Measurements from ENCODE around the gene RXFP4. TPM values are rescaled to one million over a fixed set of nuclear protein-coding genes. Genes with fewer than 3 reads are reported as not detected.
"Not testable (repeated sequence)": the region's sequence is repeated elsewhere in the genome, so short reads cannot be mapped to it uniquely, and the experiment has no call there.

RXFP4 gene
- total RNA-seq, 4 donors from 2014 or later = not detected

DNA sequence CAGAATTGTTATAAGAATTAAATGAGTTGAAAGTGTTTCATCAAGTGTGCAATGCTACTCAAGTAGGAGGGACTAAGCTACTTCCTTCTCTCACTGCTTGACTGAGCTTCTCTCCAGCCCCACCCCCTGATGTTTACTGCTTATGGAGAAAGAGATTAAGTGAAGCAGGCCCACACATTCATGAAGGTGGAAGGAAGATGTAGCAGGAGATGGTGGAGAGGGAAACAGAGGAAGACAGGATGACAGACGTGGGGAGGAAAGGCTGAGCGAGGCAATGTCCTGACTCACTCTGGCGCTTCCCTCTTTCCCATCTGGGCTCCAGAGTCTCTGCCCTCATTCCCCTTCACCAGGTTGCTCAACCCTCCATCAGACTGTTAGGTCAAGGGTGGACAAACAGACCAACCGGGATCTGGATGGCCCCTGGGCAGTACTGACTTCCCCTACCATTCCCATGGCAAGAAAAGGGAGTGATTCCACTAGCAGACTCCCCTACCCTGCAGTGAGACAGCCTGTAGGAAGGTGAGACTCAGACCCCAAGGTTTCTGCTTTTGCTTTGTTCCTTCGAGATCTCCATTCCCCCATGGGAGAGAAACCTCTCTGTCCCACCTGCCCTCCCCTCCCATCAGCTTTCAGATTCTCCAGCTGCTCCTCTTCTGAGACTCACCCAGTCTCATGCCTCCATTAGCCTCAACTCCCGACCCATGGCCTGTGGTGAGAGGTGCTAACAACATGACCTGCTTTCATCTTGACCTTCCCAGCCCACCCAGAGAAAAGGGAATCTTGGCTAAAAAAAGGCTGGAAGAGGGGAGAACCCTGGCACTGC lies 40.0 kb downstream of the RXFP4 start:
- Histone ChIP-seq H3K27me3 (no peaks in the 10 kb centered on the region), H3K27ac (peak overlapping the region; percentile 95 to 99), H3K4me3 (peak overlapping the region in 1 of 2 donors; percentile 1), H3K4me1 (peaks cover 5 to 25% of the 10 kb centered on the region in 2 donors), H3K9me3 (no peaks in the 10 kb centered on the region), H3K36me3 (no peaks in the 10 kb centered on the region)
- DNase-seq = peak; percentile 48 to 64
- intact Hi-C loops (cut with DNase I; ENCODE audit: low total_unique reads) = no loop called here
- TF ChIP-seq POLR2A (IDR thresholded peaks at IDR 0.05) = no peak
- TF ChIP-seq, protein P1, sequence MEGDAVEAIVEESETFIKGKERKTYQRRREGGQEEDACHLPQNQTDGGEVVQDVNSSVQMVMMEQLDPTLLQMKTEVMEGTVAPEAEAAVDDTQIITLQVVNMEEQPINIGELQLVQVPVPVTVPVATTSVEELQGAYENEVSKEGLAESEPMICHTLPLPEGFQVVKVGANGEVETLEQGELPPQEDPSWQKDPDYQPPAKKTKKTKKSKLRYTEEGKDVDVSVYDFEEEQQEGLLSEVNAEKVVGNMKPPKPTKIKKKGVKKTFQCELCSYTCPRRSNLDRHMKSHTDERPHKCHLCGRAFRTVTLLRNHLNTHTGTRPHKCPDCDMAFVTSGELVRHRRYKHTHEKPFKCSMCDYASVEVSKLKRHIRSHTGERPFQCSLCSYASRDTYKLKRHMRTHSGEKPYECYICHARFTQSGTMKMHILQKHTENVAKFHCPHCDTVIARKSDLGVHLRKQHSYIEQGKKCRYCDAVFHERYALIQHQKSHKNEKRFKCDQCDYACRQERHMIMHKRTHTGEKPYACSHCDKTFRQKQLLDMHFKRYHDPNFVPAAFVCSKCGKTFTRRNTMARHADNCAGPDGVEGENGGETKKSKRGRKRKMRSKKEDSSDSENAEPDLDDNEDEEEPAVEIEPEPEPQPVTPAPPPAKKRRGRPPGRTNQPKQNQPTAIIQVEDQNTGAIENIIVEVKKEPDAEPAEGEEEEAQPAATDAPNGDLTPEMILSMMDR (IDR thresholded peaks at IDR 0.05) = no peak

DNA sequence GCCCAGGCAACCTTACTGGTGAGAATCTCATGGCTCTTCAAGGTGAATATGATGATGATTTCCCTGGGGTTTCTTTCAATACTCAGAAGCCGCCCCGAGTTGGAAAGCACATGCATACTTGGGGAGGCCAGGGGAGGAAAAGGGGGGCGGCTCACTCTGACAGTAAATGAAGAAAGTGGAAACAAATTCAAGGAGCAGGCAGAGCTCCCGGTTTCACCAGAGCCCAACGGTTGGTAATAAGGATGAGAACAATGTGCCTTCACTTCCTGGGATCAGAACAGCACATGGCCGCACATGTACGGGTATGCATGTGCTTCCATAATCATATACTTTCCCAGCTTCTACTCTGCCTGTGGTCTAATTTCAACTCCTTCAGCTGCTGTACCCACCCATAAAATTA lies 40.7 kb downstream of the RXFP4 start:
- peak overlapping the region in 1 of 2 donors; percentile 1 for H3K4me3 ChIP-seq
- H3K27ac ChIP-seq = peak overlapping the region; percentile 95 to 99
- intact Hi-C loops (cut with DNase I; ENCODE audit: low total_unique reads) = no loop called here
- H3K27me3 ChIP-seq = no peaks in the 10 kb centered on the region
- H3K9me3 ChIP-seq = no peaks in the 10 kb centered on the region
- no peak for DNase-seq
- no peaks in the 10 kb centered on the region for H3K36me3 ChIP-seq
- TF ChIP-seq POLR2A (IDR thresholded peaks at IDR 0.05) = no peak
- TF ChIP-seq, protein P1 (IDR thresholded peaks at IDR 0.05) = no peak
- peaks cover 5 to 20% of the 10 kb centered on the region in 2 donors for H3K4me1 ChIP-seq

DNA sequence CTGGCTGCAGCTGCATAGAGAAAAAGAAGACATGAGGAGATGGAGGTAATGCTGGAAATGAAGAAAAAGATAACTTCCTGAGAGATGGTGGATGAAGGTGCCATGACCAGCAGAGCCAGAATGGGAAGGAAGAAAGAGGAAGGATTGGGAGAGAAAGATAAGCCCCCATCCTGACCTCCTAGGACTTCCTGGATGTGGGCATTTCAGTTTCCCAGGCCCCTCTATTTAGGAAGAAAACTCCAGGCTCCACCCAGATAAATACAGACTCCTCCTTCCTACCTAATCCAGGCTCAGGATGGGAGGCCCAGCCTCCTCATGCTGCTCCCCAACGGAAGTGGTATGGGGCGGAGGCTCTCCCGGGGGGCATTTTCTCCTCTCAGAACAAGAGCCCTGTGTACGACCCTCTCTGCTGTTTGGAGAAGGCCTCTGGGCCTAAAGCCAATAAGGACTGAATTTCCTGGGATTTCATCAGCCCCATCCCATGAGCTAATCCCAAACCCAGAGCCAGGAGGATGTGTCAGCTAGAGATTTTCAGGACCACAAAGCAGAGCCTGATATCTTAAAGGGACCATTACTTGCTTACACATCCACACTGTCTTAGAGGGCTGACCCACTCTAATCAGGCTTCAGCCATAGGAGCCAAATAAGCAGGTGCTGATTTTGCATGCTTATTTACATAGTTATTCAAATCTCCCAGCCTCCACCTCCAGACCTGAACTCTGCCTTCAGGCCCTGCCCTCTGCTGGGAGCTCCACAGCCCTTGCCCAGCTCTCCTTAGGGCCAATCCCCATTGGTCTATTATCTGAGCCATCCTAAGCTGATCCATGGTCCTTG lies 42.0 kb downstream of the RXFP4 start:
- peak; percentile 84 to 85 for DNase-seq
- H3K27ac ChIP-seq = peak overlapping the region; percentile 95 to 99

DNA sequence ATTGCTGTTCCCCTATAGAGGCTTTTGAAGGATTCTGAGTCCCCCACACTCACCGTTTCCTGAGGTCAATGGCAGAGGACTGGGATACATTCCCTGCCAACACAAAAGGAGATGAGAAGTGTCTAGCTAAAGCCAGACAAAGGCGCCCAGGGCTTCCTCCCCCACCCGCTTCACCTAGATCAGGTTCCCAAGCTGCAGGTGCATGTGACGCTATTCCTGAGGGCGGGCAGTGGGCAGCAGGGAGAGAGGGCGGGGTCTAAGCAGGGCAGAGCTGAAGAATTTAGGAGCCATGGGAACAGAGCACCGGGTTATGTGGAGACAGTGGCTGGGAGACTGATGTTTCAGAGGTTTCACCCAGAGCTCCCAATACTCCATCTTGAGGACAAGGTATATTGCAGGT lies 42.9 kb downstream of the RXFP4 start:
- Histone ChIP-seq H3K27ac (peak overlapping the region; percentile 95 to 99), H3K4me3 (no peak overlapping the region), H3K36me3 (no peaks in the 10 kb centered on the region), H3K4me1 (peaks cover 5 to 19% of the 10 kb centered on the region in 2 donors), H3K9me3 (no peaks in the 10 kb centered on the region), H3K27me3 (no peaks in the 10 kb centered on the region)
- no peak for TF ChIP-seq POLR2A (IDR thresholded peaks at IDR 0.05)
- TF ChIP-seq, protein P1 (IDR thresholded peaks at IDR 0.05) = no peak
- no peak for DNase-seq
- intact Hi-C loops (cut with DNase I; ENCODE audit: low total_unique reads) = no loop called here

More for the DNA sequence above, 42.0 kb downstream of the RXFP4 start:
- intact Hi-C loops (cut with DNase I; ENCODE audit: low total_unique reads) = no loop called here
- Histone ChIP-seq H3K36me3 (no peaks in the 10 kb centered on the region), H3K27me3 (no peaks in the 10 kb centered on the region), H3K4me1 (peaks cover 5 to 19% of the 10 kb centered on the region in 2 donors), H3K4me3 (peak overlapping the region in 1 of 2 donors; percentile 24), H3K9me3 (no peaks in the 10 kb centered on the region)
- TF ChIP-seq, protein P1 (IDR thresholded peaks at IDR 0.05) = no peak
- TF ChIP-seq POLR2A (IDR thresholded peaks at IDR 0.05) = peak; percentile 18 to 45

DNA sequence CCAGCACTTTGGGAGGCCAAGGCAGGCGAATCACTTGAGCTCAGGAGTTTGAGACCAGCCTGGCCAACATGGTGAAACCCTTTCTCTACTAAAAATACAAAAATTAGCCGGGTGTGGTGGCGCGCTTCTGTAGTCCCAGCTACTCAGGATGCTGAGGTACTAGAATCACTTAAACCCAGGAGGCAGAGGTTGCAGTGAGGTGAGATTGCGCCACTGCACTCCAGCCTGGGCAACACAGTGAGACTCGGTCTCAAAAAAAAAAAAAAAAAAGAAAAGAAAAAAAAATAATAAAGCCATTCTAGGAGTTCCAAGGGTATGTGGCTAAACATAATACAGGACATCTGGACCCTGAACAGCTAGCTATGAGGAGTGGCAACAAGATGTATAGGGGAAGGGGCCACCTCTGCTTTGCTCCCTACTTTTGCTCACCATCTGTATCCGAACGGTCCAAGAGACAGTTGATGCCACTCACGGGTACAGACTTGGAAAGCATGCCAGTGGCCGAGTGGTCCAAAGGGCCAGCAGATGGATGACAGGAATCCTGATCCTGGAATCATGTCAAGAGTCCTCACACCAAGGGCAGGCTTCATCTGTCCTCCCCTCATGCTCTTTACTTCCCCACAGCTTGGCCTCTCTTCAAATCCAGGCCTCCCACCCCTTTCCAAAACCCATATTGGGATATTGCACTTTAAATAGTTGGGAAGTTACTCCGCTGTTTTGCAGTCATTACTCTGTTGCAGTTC lies 43.6 kb downstream of the RXFP4 start:
- Histone ChIP-seq H3K27ac (peak overlapping the region; percentile 8 to 95), H3K4me1 (peaks cover 5 to 14% of the 10 kb centered on the region in 2 donors)
- not testable (repeated sequence) for H3K4me3 ChIP-seq, H3K27me3 ChIP-seq, H3K9me3 ChIP-seq, DNase-seq, H3K36me3 ChIP-seq
- intact Hi-C loops (cut with DNase I; ENCODE audit: low total_unique reads) = loop anchor here (5.0 kb wide), 1 partner anchor 48 kb away; no protein-coding TSS in a partner anchor
